H9 (cell line): Measurements from ENCODE around the gene CRYGD. TPM values are rescaled to one million over a fixed set of nuclear protein-coding genes. Genes with fewer than 3 reads are reported as not detected.

Source experiments
- DNase-seq: peaks from one replicate; pipeline ENCODE4 v3.0.0-alpha.2; 2017
- H2AFZ ChIP-seq: one replicate; pipeline ENCODE4 v1.6.1; 2013; ENCODE audit warnings: mild to moderate bottlenecking, low read length, control low read depth, moderate library complexity
- H2AK5ac ChIP-seq: 2 replicates; pipeline ENCODE4 v1.6.1; 2013; ENCODE audit warnings: low read length, control low read depth, mixed read lengths; ENCODE audit not compliant: insufficient read length
- H2BK120ac ChIP-seq: one replicate; pipeline ENCODE4 v1.6.1; 2013; ENCODE audit warnings: low read depth, mild to moderate bottlenecking, low read length, control low read depth, inconsistent platforms; ENCODE audit not compliant: poor library complexity, severe bottlenecking
- H2BK12ac ChIP-seq: 2 replicates; pipeline ENCODE4 v1.6.1; 2013; ENCODE audit warnings: low read length, control low read depth, mixed read lengths, low read depth; ENCODE audit not compliant: insufficient read length
- H2BK15ac ChIP-seq: 2 replicates; pipeline ENCODE4 v1.6.1; 2013; ENCODE audit warnings: low read depth, low read length, control low read depth
- H2BK20ac ChIP-seq: one replicate; pipeline ENCODE4 v1.6.1; 2013; ENCODE audit warnings: low read depth, mild to moderate bottlenecking, low read length, control low read depth, inconsistent platforms; ENCODE audit not compliant: poor library complexity, severe bottlenecking
- H2BK5ac ChIP-seq: 2 replicates; pipeline ENCODE4 v1.6.1; 2013; ENCODE audit warnings: low read length, control low read depth, mixed read lengths; ENCODE audit not compliant: insufficient read length
- H3K14ac ChIP-seq: 2 replicates; pipeline ENCODE4 v1.6.1; 2013; ENCODE audit warnings: low read length, control low read depth; ENCODE audit not compliant: insufficient read depth
- H3K18ac ChIP-seq: 2 replicates; pipeline ENCODE4 v1.6.1; 2013; ENCODE audit warnings: low read depth, mild to moderate bottlenecking, mixed read lengths, low read length, control low read depth; ENCODE audit not compliant: insufficient read length
- H3K23ac ChIP-seq: 2 replicates; pipeline ENCODE4 v1.6.1; 2013; ENCODE audit warnings: low read length, control low read depth, mixed read lengths, low read depth; ENCODE audit not compliant: insufficient read length
- H3K23me2 ChIP-seq: 2 replicates; pipeline ENCODE4 v1.6.1; 2013; ENCODE audit warnings: low read depth, mild to moderate bottlenecking, mixed read lengths, low read length, control low read depth; ENCODE audit not compliant: insufficient read length, poor library complexity, severe bottlenecking
- H3K27ac ChIP-seq: 2 replicates; pipeline ENCODE4 v1.5.1; 2013; ENCODE audit warnings: low read length, control low read depth, mixed read lengths, low read depth; ENCODE audit not compliant: insufficient read length
- H3K27me3 ChIP-seq: 2 replicates; pipeline ENCODE4 v1.6.1; 2013; ENCODE audit warnings: low read length, control low read depth, inconsistent platforms; ENCODE audit not compliant: insufficient read depth
- H3K4ac ChIP-seq: 2 replicates; pipeline ENCODE4 v1.6.1; 2013; ENCODE audit warnings: low read depth, mild to moderate bottlenecking, control low read depth, inconsistent platforms, low read length, moderate library complexity
- H3K4me1 ChIP-seq: 2 replicates; pipeline ENCODE4 v1.6.1; 2013; ENCODE audit warnings: low read length, control low read depth, inconsistent platforms; ENCODE audit not compliant: insufficient read depth
- H3K4me2 ChIP-seq: 2 replicates; pipeline ENCODE4 v1.6.1; 2013; ENCODE audit warnings: low read length, control low read depth, mixed read lengths; ENCODE audit not compliant: insufficient read length, insufficient read depth
- H3K56ac ChIP-seq: 2 replicates; pipeline ENCODE4 v1.6.1; 2013; ENCODE audit warnings: low read depth, mild to moderate bottlenecking, mixed read lengths, low read length, control low read depth; ENCODE audit not compliant: insufficient read length
- H3K79me1 ChIP-seq: 2 replicates; pipeline ENCODE4 v1.6.1; 2013; ENCODE audit warnings: low read depth, mild to moderate bottlenecking, moderate library complexity, low read length, control low read depth, inconsistent platforms; ENCODE audit not compliant: insufficient read depth, poor library complexity, severe bottlenecking
- H3K79me2 ChIP-seq: 2 replicates; pipeline ENCODE4 v1.6.1; 2013; ENCODE audit warnings: low read length, control low read depth, inconsistent platforms; ENCODE audit not compliant: insufficient read depth
- H3K9ac ChIP-seq: 2 replicates; pipeline ENCODE4 v1.6.1; 2013; ENCODE audit warnings: low read length, control low read depth, mixed read lengths; ENCODE audit not compliant: insufficient read length; ENCODE audit errors: extremely low read depth
- H3K9me3 ChIP-seq: one replicate; pipeline ENCODE4 v1.6.1; 2013; ENCODE audit warnings: low read depth, low read length, inconsistent platforms; ENCODE audit not compliant: control insufficient read depth
- H3T11ph ChIP-seq: one replicate; pipeline ENCODE4 v1.6.1; 2013; ENCODE audit warnings: mild to moderate bottlenecking, low read length, control low read depth, inconsistent platforms
- H4K20me1 ChIP-seq: one replicate; pipeline ENCODE4 v1.6.1; 2013; ENCODE audit not compliant: control insufficient read depth, insufficient read length, insufficient read depth
- H4K5ac ChIP-seq: 2 replicates; pipeline ENCODE4 v1.6.1; 2013; ENCODE audit warnings: low read depth, mild to moderate bottlenecking, mixed read lengths, low read length, control low read depth; ENCODE audit not compliant: insufficient read length
- H4K8ac ChIP-seq: replicated peaks from 2 replicates; pipeline ENCODE4 v1.6.1; 2013; ENCODE audit warnings: low read length, control low read depth, mixed read lengths, low read depth; ENCODE audit not compliant: insufficient read length
- H4K91ac ChIP-seq: 2 replicates; pipeline ENCODE4 v1.6.1; 2013; ENCODE audit warnings: low read depth, mild to moderate bottlenecking, moderate library complexity, mixed read lengths, low read length, control low read depth; ENCODE audit not compliant: insufficient read length
- H3K27ac Mint-ChIP-seq, 3 experiments: 2 replicates in 2 of 3; 3 replicates in 1 of 3; pipeline ENCODE4 v1.8.0; 2020 to 2021; ENCODE audit warnings: mixed read lengths in 3 of 3, mild to moderate bottlenecking in 1 of 3, moderate library complexity in 1 of 3
- H3K27me3 Mint-ChIP-seq: 2 replicates; pipeline ENCODE4 v1.8.0; 2021; ENCODE audit warnings: low read depth, mild to moderate bottlenecking, moderate library complexity, mixed read lengths
- H3K36me3 Mint-ChIP-seq, 3 experiments: 2 replicates in 2 of 3; 3 replicates in 1 of 3; pipeline ENCODE4 v1.8.0; 2020 to 2021; ENCODE audit warnings: low read depth in 3 of 3, mixed read lengths in 3 of 3; ENCODE audit not compliant: insufficient read depth in 1 of 3
- H3K4me1 Mint-ChIP-seq, 2 experiments: 2 replicates each; pipeline ENCODE4 v1.8.0; 2020; ENCODE audit warnings: mixed read lengths in 2 of 2
- H3K4me3 Mint-ChIP-seq, 2 experiments: 2 replicates in 1 of 2; 3 replicates in 1 of 2; pipeline ENCODE4 v1.8.0; 2020 to 2021; ENCODE audit warnings: mild to moderate bottlenecking in 2 of 2, mixed read lengths in 2 of 2, moderate library complexity in 1 of 2
- H3K9me3 Mint-ChIP-seq, 2 experiments: 2 replicates in 1 of 2; 3 replicates in 1 of 2; pipeline ENCODE4 v1.8.0; 2020; ENCODE audit warnings: mild to moderate bottlenecking in 2 of 2, mixed read lengths in 2 of 2, moderate library complexity in 1 of 2
- WGBS: extraction: QIAGEN DNeasy Blood & Tissue Kit; methylation state at CpG from one replicate; pipeline ENCODE4 v1.1.7; 2013; ENCODE audit warnings: missing lambda C conversion rate, low lambda C conversion rate, mixed read lengths; ENCODE audit not compliant: insufficient read length; ENCODE audit errors: extremely low coverage; 5-methylcytosine and 5-hydroxymethylcytosine counted together
- total RNA-seq: library from RNA; stranded (reverse); gene quantifications from 2 replicates; pipeline ENCODE4 v1.2.1, GENCODE V29; 2021
- TF ChIP-seq, protein P1 (sequence below): fragments of 200-600 bp; sonication (generic); conservative IDR thresholded peaks from 3 replicates; pipeline ENCODE4 v1.8.0; 2021; ENCODE audit warnings: antibody characterized with exemption, mild to moderate bottlenecking

The CRYGD gene
- total RNA-seq, 1 experiment from 2014 or later: not detected

GRCh38 chr2:208147759-208148158, 23.4 kb upstream of the CRYGD start:
- Histone ChIP-seq H2BK20ac (no peak overlapping the region), H3K9me3 (no peaks in the 10 kb centered on the region), H3K79me1 (no peaks in the 10 kb centered on the region), H3K79me2 (no peaks in the 10 kb centered on the region), H3K27me3 (no peaks in the 10 kb centered on the region), H3K14ac (no peak overlapping the region), H2BK5ac (no peak overlapping the region), H3T11ph (no peak overlapping the region), H2AK5ac (no peak overlapping the region), H3K56ac (no peak overlapping the region), H2BK12ac (no peak overlapping the region), H3K23me2 (no peaks in the 10 kb centered on the region), H2BK15ac (no peak overlapping the region), H3K23ac (no peak overlapping the region), H2AFZ (no peak overlapping the region), H3K4ac (no peak overlapping the region), H3K18ac (no peak overlapping the region), H3K4me1 (peaks cover 2% of the 10 kb centered on the region; the same call in 1 of the 2 replicates), H2BK120ac (no peak overlapping the region), H3K27ac (no peak overlapping the region), H3K9ac (no peak overlapping the region), H4K20me1 (no peaks in the 10 kb centered on the region), H4K5ac (no peak overlapping the region), H3K4me2 (no peak overlapping the region), H4K91ac (no peak overlapping the region), H4K8ac (no peak overlapping the region)
- Mint-ChIP-seq H3K4me3 (no peak overlapping the region), H3K36me3 (peaks cover 2 to 14% (median 2%) of the 10 kb centered on the region in 3 experiments; a peak in 4 of 7 replicates), H3K9me3 (peaks cover 14 to 18% of the 10 kb centered on the region in 2 experiments; a peak in 4 of 5 replicates), H3K27ac (peak overlapping the region in 1 of 3 experiments; percentile 56; a peak in 2 of 7 replicates), H3K27me3 (no peaks in the 10 kb centered on the region), H3K4me1 (peaks cover 22 to 23% of the 10 kb centered on the region in 2 experiments)
- no peak for DNase-seq
- TF ChIP-seq, protein P1, sequence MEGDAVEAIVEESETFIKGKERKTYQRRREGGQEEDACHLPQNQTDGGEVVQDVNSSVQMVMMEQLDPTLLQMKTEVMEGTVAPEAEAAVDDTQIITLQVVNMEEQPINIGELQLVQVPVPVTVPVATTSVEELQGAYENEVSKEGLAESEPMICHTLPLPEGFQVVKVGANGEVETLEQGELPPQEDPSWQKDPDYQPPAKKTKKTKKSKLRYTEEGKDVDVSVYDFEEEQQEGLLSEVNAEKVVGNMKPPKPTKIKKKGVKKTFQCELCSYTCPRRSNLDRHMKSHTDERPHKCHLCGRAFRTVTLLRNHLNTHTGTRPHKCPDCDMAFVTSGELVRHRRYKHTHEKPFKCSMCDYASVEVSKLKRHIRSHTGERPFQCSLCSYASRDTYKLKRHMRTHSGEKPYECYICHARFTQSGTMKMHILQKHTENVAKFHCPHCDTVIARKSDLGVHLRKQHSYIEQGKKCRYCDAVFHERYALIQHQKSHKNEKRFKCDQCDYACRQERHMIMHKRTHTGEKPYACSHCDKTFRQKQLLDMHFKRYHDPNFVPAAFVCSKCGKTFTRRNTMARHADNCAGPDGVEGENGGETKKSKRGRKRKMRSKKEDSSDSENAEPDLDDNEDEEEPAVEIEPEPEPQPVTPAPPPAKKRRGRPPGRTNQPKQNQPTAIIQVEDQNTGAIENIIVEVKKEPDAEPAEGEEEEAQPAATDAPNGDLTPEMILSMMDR: 0 out of 3 replicates have a peak, but pooled peaks have one; percentile 12
- no CpG with 5 or more reads among the region's 3 CpGs for WGBS
